ENCODE data around the gene POLG.

GRCh38 chr15:89377024-89377841, 42.6 kb upstream of the POLG start:
- TF ChIP-seq CTCF (IDR thresholded peaks at IDR 0.05) (no peak), POLR2A (IDR thresholded peaks at IDR 0.05) (no peak)

Measured in uterus (tissue), 2 donors.